Caco-2 (cell line): ENCODE measurements around the gene KLHL40. TPM values are rescaled to one million over a fixed set of nuclear protein-coding genes. Genes with fewer than 3 reads are reported as not detected.

Source experiments
- BruUV-seq: library from RNA; stranded (reverse); fragments of 400-500 nt; replicated peaks from 2 replicates; lab custom pipeline; 2021; lab: Mats Ljungman, UMichigan
- CTCF ChIA-PET: fragments of 300-600 bp; sonication (Branson Sonifier 250); formaldehyde crosslinking; loops from one replicate; lab custom pipeline; 2022; ENCODE audit warnings: antibody characterized with exemption; lab: Charles Lee
- POLR2A ChIA-PET: fragments of 300-600 bp; sonication (Branson Sonifier 250); formaldehyde crosslinking; loops from one replicate; lab custom pipeline; 2022; ENCODE audit warnings: antibody characterized with exemption; lab: Charles Lee
- DNase-seq, 2 experiments: peaks; one replicate each; pipeline versions ENCODE4 v3.0.0 to v3.0.0-alpha.2; 2020 to 2022
- H3K27me3 ChIP-seq: replicated peaks from 2 replicates; pipeline ENCODE4 v1.6.0; 2011; ENCODE audit warnings: low read length; ENCODE audit not compliant: control insufficient read depth, insufficient read depth
- H3K36me3 ChIP-seq: 2 replicates; pipeline ENCODE4 v1.5.1; 2011; ENCODE audit warnings: low read length; ENCODE audit not compliant: control insufficient read depth, insufficient read depth
- H3K4me1 ChIP-seq: fragments of 250-450 bp; sonication (Bioruptor Pico); 2 replicates; pipeline ENCODE4 v1.5.1; 2020; ENCODE audit warnings: mild to moderate bottlenecking
- H3K4me3 ChIP-seq: 2 replicates; pipeline ENCODE4 v1.5.1; 2011; ENCODE audit warnings: low read depth, mild to moderate bottlenecking, control low read depth, low read length
- H3K9me3 ChIP-seq: fragments of 250-450 bp; sonication (Bioruptor Pico); 2 replicates; pipeline ENCODE4 v1.5.1; 2020; ENCODE audit warnings: mild to moderate bottlenecking, moderate library complexity
- H3K27ac Mint-ChIP-seq: one replicate; pipeline ENCODE4 v1.8.0; 2022; ENCODE audit warnings: mixed read lengths; ENCODE audit not compliant: unreplicated experiment
- H3K27me3 Mint-ChIP-seq: one replicate; pipeline ENCODE4 v1.8.0; 2022; ENCODE audit warnings: mixed read lengths; ENCODE audit not compliant: insufficient read depth, unreplicated experiment
- H3K36me3 Mint-ChIP-seq: one replicate; pipeline ENCODE4 v1.8.0; 2022; ENCODE audit warnings: mild to moderate bottlenecking, mixed read lengths; ENCODE audit not compliant: insufficient read depth, unreplicated experiment
- H3K4me1 Mint-ChIP-seq: one replicate; pipeline ENCODE4 v1.8.0; 2022; ENCODE audit warnings: low read depth, mixed read lengths; ENCODE audit not compliant: unreplicated experiment
- H3K4me3 Mint-ChIP-seq: one replicate; pipeline ENCODE4 v1.8.0; 2022; ENCODE audit warnings: mild to moderate bottlenecking, moderate library complexity, mixed read lengths; ENCODE audit not compliant: unreplicated experiment
- H3K9me3 Mint-ChIP-seq: one replicate; pipeline ENCODE4 v1.8.0; 2022; ENCODE audit warnings: mixed read lengths; ENCODE audit not compliant: unreplicated experiment
- intact Hi-C: fragments of 100-400 bp; cut with micrococcal nuclease; formaldehyde crosslinking; loops from one replicate; pipeline ENCODE4 v1.10.0; 2022; ENCODE audit not compliant: unreplicated experiment
- total RNA-seq: library from RNA; stranded (reverse); gene quantifications from 2 replicates; pipeline ENCODE4 v1.2.3, GENCODE V29; 2022
- TF ChIP-seq, protein P1 (sequence below), 2 experiments: fragments of 200-600 bp in 1 of 2; IDR thresholded peaks; 1 replicate in 1 of 2; 2 replicates in 1 of 2; pipeline versions ENCODE4 v1.5.1 to v1.8.0; 2011 to 2022; ENCODE audit warnings: antibody characterized with exemption in 1 of 2, control low read depth in 1 of 2, inconsistent platforms in 1 of 2, low read depth in 1 of 2, low read length in 1 of 2, mild to moderate bottlenecking in 1 of 2, moderate library complexity in 1 of 2; ENCODE audit not compliant: insufficient read depth in 1 of 2, severe bottlenecking in 1 of 2, unreplicated experiment in 1 of 2

The KLHL40 gene
- total RNA-seq, 1 experiment from 2014 or later = not detected

DNA sequence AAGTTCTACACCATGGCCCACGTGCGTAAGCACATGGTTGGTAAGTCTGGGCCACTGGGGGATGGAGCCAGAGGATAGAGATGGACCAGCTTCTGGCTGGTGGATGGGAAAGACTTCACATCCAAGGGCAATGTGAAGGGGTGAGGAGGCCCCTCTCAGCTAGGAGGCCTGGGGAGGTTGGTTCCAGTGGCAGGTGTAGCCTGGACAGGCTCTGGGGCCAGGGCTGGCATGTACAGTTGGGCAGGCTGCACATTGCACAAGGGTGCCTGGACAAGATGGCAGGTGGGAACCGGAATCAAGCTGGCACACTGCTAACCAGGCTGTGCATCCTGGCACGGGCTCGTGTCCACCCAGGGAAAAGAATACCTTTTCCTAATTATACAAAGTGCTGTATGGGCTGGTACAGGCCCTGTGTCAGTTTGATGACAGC lies 23.7 kb upstream of the KLHL40 start:
- H3K36me3 ChIP-seq = no peaks in the 10 kb centered on the region

DNA sequence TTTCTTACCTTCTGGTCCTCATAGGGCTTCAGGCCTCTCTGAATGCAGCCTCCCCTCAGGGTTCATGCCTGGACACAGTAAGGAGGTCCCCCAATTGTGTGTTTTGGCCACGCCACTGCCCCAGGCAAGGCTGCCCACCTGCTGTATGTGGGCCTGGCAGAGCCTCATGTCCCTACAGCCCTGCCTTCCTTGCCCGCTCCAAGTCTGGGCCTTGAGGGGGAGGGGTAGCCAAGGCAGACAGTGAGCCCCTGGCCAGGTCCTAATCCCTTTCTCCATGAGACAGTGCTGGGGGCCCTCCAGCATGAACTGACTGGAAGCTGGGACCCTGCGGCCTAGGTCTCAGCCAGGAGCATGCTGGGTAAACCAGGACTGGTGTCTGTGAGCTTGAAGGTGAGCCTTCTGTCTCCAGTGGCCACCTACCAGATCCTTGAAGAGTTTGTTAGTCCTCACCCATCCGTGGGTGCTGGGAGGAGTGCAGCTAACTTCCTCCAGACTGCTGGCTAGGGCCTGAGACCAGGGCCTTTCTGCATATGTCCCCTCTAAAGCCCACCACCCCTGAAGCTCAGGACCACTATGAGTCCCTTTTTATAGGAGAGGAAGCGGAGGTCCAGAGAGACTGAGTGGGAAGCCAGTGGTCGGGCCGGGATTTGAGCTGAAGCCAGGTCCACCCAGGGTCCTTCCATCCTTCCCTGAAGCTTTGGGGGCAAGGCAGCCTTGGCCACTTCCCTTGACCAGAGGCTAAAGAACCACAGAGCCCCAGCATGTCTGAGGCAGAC lies 23.1 kb upstream of the KLHL40 start:
- Histone ChIP-seq H3K4me1 (no peaks in the 10 kb centered on the region), H3K36me3 (no peaks in the 10 kb centered on the region), H3K9me3 (no peaks in the 10 kb centered on the region), H3K4me3 (no peak overlapping the region), H3K27me3 (no peaks in the 10 kb centered on the region)
- peaks cover 4% of the 10 kb centered on the region for H3K36me3 Mint-ChIP-seq
- ChIA-PET POLR2A (no interaction called here), CTCF (no interaction called here)
- no peak for DNase-seq
- H3K27me3 Mint-ChIP-seq = no peaks in the 10 kb centered on the region
- no peak overlapping the region for H3K4me3 Mint-ChIP-seq
- H3K27ac Mint-ChIP-seq = no peak overlapping the region
- BruUV-seq = no TSS peak
- intact Hi-C loops = no loop called here
- TF ChIP-seq, protein P1, sequence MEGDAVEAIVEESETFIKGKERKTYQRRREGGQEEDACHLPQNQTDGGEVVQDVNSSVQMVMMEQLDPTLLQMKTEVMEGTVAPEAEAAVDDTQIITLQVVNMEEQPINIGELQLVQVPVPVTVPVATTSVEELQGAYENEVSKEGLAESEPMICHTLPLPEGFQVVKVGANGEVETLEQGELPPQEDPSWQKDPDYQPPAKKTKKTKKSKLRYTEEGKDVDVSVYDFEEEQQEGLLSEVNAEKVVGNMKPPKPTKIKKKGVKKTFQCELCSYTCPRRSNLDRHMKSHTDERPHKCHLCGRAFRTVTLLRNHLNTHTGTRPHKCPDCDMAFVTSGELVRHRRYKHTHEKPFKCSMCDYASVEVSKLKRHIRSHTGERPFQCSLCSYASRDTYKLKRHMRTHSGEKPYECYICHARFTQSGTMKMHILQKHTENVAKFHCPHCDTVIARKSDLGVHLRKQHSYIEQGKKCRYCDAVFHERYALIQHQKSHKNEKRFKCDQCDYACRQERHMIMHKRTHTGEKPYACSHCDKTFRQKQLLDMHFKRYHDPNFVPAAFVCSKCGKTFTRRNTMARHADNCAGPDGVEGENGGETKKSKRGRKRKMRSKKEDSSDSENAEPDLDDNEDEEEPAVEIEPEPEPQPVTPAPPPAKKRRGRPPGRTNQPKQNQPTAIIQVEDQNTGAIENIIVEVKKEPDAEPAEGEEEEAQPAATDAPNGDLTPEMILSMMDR (IDR thresholded peaks at IDR 0.05; ENCODE audit: insufficient read depth in 1 of 2, low read depth in 1 of 2, low read length in 1 of 2, severe bottlenecking in 1 of 2, unreplicated experiment in 1 of 2) = no peak
- H3K4me1 Mint-ChIP-seq = no peaks in the 10 kb centered on the region
- H3K9me3 Mint-ChIP-seq = no peaks in the 10 kb centered on the region

More for the DNA sequence above, 23.7 kb upstream of the KLHL40 start:
- intact Hi-C loops = loop anchor here (2.0 kb wide), 1 partner anchor 83 kb away; no protein-coding TSS in a partner anchor
- no peaks in the 10 kb centered on the region for H3K4me1 Mint-ChIP-seq
- no peak overlapping the region for H3K27ac Mint-ChIP-seq
- H3K9me3 ChIP-seq = no peaks in the 10 kb centered on the region
- no peak overlapping the region for H3K4me3 ChIP-seq
- ChIA-PET CTCF (no interaction called here), POLR2A (no interaction called here)
- H3K36me3 Mint-ChIP-seq = peaks cover 4% of the 10 kb centered on the region
- H3K27me3 Mint-ChIP-seq = no peaks in the 10 kb centered on the region
- no peaks in the 10 kb centered on the region for H3K4me1 ChIP-seq
- no peaks in the 10 kb centered on the region for H3K9me3 Mint-ChIP-seq
- BruUV-seq = no TSS peak
- H3K4me3 Mint-ChIP-seq = no peak overlapping the region
- no peak for DNase-seq
- no peaks in the 10 kb centered on the region for H3K27me3 ChIP-seq
- TF ChIP-seq, protein P1 (IDR thresholded peaks at IDR 0.05; ENCODE audit: insufficient read depth in 1 of 2, low read depth in 1 of 2, low read length in 1 of 2, severe bottlenecking in 1 of 2, unreplicated experiment in 1 of 2) = no peak

DNA sequence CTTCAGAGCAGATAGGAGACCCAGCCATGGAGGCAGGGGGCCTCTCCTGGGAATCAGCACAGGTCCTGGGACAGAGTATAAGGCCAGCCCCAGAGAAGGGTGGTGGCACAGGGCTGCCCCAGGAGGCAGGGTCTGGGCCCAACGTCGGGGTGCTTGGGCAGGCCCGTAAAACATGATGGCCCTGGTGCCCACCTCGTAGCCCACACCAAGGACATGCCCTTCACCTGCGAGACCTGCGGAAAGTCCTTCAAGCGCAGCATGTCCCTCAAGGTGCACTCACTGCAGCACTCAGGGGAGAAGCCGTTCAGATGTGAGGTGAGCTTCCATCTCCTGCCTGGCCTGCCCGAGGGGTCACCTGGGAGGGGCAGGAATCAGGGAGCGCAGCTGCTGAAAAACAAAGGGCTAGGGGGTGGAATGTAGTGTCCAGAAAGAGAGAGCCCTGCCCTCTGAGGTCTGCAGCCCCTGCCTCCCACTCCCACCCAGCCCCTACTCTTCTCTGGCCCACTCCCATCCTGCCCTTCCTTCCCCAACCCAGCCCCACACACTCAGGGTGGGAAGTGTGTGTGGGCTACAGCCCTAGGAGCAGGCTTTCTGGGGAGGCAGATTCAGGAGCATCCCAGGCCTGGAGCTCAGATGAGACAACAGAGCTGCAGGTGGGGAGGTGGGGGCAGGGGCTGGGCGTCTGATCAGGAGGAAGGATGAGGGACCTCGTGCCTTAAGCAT lies 22.4 kb upstream of the KLHL40 start:
- Mint-ChIP-seq H3K27ac (no peak overlapping the region), H3K4me3 (no peak overlapping the region), H3K4me1 (no peaks in the 10 kb centered on the region), H3K9me3 (no peaks in the 10 kb centered on the region), H3K27me3 (no peaks in the 10 kb centered on the region), H3K36me3 (peaks cover 10% of the 10 kb centered on the region)
- no peaks in the 10 kb centered on the region for H3K27me3 ChIP-seq
- intact Hi-C loops = no loop called here
- no peak for DNase-seq
- H3K9me3 ChIP-seq = no peaks in the 10 kb centered on the region
- H3K4me3 ChIP-seq = no peak overlapping the region
- TF ChIP-seq, protein P1 (IDR thresholded peaks at IDR 0.05; ENCODE audit: insufficient read depth in 1 of 2, low read depth in 1 of 2, low read length in 1 of 2, severe bottlenecking in 1 of 2, unreplicated experiment in 1 of 2) = no peak
- no TSS peak for BruUV-seq
- ChIA-PET CTCF (interaction anchor here (1.1 kb wide), 1 partner anchor 81 kb away, joined by 3 read pairs; no protein-coding TSS in a partner anchor), POLR2A (no interaction called here)
- no peaks in the 10 kb centered on the region for H3K4me1 ChIP-seq
- no peaks in the 10 kb centered on the region for H3K36me3 ChIP-seq
